AG09319 (cell line): Measurements from ENCODE around the gene CNR2.

Source experiments
- DNase-seq: peaks from one replicate; pipeline ENCODE4 v3.0.0-alpha.2; 2010; ENCODE audit warnings: low read depth; ENCODE audit errors: extremely low read depth
- TF ChIP-seq, protein P1 (sequence below): IDR thresholded peaks from 2 replicates; pipeline ENCODE4 v1.5.1; 2011; ENCODE audit warnings: low read depth, mild to moderate bottlenecking, inconsistent platforms, low read length, moderate library complexity

Gene CNR2

DNA sequence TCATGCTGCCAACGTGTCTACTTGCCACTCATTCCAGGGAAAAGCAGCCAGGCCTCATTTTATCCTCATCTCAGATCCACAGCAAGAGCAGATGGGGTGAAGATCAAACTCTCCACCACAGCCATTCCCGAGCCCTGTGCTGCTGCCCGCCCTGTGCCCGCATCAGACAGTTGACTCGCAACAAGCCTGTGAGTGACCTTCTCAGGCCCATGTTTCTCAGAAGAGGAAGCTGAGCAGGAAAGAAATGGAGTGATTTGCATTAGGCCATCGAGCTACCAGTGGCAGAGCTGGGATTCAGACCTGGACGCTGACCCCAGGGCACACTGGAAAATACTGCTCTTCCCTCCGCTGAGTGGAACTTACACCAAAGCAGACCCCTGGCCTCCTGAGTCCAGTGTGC, 1.2 kb downstream of the CNR2 start:
- DNase-seq = no peak
- TF ChIP-seq, protein P1, sequence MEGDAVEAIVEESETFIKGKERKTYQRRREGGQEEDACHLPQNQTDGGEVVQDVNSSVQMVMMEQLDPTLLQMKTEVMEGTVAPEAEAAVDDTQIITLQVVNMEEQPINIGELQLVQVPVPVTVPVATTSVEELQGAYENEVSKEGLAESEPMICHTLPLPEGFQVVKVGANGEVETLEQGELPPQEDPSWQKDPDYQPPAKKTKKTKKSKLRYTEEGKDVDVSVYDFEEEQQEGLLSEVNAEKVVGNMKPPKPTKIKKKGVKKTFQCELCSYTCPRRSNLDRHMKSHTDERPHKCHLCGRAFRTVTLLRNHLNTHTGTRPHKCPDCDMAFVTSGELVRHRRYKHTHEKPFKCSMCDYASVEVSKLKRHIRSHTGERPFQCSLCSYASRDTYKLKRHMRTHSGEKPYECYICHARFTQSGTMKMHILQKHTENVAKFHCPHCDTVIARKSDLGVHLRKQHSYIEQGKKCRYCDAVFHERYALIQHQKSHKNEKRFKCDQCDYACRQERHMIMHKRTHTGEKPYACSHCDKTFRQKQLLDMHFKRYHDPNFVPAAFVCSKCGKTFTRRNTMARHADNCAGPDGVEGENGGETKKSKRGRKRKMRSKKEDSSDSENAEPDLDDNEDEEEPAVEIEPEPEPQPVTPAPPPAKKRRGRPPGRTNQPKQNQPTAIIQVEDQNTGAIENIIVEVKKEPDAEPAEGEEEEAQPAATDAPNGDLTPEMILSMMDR = no peak

DNA sequence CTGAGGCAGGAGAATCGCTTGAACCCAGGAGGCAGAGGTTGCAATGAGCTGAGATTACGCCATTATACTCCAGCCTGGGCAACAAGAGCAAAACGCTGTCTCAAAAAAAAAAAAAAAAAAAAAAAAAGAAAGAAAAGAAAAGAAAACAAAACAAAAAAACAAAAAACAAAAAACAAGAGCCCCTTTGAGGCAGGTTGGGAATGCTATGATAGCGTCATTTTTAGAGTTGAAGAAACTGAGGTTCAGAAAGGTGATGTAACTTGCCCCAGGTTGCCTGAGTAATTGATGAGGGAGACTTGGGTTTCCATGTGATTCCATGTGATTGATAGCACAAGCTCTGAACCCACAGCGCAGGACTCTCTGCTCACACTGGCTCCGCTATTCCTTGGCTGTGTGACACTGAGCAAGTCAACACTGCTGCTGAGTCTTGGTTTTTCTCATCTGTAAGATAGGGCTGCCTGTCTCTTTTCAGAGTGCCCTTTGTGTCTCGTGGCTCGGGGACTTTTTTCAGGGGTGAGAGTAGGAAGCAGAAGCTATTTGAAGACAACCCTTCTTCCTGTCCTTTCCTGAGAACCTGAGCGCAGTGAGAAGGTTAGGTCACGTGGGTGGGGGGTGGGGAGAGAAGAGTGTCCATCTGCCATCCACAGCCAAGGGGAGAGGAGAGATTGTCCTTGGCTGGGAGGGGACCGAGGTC, 2.5 kb downstream of the CNR2 start:
- no peak for DNase-seq
- TF ChIP-seq, protein P1 = no peak

DNA sequence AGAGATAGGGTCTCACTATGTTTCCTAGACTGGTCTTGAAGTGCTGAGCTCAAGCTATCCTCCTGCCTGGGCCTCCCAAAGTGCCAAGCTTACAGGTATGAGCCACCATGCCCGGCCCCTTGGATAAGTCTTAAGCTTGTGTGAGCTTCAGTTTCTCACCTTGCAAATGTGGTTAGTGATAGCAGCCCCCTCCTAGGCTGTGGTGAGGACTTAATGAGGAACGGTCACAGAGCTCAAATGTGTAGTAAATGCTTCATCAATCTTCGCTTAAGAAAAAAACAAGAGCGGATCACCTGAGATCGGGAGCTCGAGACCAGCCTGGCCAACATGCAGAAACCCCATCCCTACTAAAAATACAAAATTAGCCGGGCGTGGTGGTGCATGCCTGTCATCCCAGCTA, 3.0 kb downstream of the CNR2 start:
- TF ChIP-seq, protein P1 = no peak
- no peak for DNase-seq

DNA sequence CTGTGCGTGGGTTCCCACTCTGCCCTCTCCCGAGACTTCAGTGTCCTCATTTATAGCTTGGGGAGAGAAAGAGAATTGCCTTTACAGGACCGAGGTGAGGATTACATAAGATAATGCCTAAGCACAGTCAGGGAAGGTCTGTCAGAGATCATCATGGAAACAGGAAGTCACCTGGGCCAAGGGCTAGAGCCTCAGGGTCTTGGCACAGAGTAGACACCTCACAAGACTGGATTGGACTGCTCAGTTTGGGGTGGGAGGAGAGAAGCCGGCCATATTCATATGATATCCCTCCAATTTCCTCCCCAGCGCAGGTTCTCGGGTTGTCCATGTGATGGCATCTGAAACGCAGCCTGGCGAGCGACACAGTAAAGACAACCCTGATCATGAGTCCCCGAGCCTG, 3.8 kb downstream of the CNR2 start:
- DNase-seq = no peak
- TF ChIP-seq, protein P1 = no peak

DNA sequence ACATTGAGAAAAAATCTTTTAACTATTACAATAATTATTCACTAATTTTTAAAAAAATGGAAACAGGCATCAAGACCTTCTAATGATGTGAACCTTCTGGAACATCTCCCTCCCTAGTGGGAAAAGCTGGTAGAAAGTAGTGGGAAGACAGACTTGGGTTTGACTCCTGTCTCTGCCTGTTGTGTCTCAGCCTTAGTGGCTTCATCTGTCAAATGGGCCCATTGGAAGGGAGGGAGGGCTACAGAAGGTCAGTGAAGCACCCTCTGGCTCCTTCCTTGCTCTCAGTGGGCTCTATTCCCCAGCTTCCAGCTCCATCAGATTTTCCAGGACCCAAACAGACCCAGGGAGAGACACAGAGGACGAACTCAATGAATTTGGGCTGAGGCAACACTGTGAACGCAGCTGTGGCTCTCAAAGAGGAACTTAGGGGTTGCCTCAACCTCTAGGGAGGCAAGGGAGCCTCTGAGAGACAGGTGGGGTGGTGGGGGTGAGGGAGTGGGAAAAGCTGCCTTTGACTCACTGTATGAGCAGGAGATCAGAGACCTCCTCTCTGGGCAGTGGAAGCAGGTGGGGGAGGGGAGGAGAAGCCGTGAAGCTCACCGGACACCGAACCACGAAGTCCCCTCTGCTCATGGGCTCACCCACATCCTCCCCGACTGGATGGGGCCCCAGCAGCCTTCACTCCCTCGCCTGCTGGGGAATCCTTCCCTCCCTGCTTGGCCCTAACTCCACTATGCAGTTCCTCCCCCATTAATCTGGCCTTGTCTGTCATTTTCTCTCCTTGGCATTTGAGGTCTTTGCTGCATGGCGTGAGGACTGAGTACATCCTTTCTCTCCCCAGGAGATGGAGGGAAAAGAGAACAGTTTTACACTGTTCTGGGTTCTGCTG, 4.5 kb downstream of the CNR2 start:
- TF ChIP-seq, protein P1 = no peak
- DNase-seq = no peak

DNA sequence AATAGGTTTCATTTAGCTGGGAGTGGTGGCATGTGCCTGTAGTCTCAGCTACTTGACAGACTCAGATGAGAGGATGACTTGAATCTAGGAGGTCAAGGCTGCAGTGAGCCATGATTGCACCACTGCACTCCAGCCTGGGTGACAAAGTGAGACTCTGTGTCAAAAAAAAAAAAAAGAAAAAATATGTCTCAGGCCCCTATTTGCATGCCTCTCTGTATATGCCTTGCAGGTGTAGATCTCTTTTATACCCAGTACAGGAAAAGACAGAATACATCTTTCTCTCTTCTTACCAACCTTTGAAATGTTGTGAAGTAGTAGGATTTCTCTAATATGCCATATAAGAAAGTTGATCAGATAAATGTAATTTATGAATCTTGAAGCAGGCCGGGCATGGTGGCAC, 6.4 kb downstream of the CNR2 start:
- DNase-seq = no peak
- TF ChIP-seq, protein P1 = no peak

DNA sequence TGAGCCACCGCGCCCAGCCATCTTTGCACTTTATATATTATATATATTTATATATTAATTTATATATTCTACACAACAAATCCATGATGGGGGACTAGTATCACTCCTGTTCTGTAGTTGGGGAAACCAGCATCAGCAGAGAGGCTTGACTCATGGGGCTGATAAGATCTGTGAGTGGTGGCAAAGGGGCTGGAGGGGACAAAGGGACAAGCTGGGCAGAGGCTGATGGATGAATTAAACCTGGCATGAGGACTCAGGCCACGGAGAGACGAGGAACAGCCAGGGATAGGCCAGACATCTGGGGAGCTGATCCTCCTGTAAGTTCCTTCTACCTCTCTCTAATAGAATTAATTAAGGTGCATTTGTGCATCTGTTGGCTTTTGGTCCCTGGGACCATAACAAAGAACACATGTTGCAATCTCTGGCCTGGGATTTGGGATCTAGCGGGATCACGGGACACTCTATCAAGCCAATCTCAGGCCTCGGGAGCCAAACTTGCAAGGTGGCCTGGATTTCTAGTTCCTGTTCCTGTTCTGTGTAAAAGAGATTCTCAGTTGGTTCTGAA, 7.6 kb downstream of the CNR2 start:
- TF ChIP-seq, protein P1 = no peak
- DNase-seq = no peak
